HG02943 (cell line): ENCODE results near the gene MUC5AC.

Experiments
- ATAC-seq: cut with Tn5 transposase; IDR thresholded peaks from one replicate; pipeline ENCODE4 v1.9.1; 2021; ENCODE audit warnings: mild to moderate bottlenecking, low read depth, moderate library complexity; ENCODE audit not compliant: unreplicated experiment

The MUC5AC gene

DNA sequence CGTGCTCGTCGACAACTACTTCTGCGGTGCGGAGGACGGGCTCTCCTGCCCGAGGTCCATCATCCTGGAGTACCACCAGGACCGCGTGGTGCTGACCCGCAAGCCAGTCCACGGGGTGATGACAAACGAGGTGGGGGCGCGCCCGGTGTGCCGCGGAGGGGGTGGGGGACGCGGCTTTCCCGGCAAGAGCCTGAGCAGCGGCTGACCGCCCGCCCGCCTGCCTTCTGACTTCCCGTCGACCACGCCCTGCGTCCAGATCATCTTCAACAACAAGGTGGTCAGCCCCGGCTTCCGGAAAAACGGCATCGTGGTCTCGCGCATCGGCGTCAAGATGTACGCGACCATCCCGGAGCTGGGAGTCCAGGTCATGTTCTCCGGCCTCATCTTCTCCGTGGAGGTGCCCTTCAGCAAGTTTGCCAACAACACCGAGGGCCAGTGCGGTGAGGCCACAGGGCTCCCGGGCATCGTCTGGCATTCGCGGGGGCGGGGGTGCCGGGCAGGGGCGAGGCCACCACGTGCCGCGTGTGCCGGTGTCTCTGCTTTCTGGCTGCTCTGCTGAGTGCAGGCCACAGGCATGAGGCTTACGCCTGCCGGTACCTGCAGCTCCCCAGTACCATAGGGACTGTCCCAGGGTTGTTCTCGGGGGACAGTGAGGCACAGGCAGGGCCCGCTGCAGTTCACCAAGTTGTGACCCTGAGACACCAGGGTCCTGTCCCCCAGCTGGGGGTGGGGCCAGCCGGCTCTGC, 36.7 kb downstream of the MUC5AC start:
- ATAC-seq = no peak

DNA sequence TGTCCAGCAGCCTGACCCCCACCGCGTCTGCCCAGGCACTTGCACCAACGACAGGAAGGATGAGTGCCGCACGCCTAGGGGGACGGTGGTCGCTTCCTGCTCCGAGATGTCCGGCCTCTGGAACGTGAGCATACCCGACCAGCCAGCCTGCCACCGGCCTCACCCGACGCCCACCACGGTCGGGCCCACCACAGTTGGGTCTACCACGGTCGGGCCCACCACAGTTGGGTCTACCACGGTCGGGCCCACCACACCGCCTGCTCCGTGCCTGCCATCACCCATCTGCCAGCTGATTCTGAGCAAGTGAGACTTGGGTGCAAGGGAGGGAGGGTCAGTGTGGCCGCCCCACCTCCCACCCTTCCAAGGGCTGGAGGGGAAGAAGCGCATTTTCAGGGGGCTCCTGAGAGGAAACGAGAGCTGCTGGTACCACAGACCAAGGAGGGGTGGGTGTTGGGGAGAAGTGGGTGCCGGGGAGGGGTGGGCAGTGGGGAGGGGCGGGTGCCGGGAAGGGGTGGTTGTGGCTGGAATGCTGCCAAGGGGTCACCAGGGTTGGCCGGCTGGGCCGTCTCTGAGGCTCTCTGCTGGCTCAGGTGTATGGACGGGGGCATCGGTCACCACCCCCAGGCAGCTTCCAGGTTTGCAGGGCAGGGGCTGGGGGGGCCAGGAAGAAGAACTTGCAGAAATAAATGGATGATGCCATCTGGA, 37.4 kb downstream of the MUC5AC start:
- no peak for ATAC-seq

DNA sequence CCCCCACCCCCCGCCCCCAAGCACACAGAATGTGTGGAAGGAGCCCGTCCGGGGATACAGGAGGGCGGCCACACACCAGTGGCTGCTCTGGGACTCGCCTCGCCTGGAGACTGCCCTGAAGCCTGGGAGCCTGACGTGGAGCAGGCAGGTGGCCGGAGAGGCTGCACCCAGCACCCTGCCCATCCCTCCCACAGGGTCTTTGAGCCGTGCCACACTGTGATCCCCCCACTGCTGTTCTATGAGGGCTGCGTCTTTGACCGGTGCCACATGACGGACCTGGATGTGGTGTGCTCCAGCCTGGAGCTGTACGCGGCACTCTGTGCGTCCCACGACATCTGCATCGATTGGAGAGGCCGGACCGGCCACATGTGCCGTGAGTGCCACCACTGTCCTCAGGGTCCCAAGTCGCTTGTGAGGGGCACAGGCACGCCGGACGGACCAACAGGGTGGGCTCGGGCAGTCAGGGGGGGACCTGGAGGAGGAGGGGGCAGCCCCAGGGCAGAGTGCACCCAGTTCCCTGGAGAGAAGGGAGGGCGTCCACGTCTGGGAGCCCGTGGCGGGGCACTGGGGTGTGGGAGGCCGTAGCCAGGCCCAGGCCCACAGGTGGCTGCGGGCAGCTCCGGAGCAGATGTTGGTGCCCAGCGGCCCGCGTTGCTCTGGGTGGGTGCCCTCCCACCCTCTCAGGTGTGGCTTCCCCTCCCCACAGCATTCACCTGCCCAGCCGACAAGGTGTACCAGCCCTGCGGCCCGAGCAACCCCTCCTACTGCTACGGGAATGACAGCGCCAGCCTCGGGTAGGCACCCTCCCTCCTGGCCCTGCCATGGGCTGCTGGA, 38.1 kb downstream of the MUC5AC start:
- ATAC-seq = no peak

DNA sequence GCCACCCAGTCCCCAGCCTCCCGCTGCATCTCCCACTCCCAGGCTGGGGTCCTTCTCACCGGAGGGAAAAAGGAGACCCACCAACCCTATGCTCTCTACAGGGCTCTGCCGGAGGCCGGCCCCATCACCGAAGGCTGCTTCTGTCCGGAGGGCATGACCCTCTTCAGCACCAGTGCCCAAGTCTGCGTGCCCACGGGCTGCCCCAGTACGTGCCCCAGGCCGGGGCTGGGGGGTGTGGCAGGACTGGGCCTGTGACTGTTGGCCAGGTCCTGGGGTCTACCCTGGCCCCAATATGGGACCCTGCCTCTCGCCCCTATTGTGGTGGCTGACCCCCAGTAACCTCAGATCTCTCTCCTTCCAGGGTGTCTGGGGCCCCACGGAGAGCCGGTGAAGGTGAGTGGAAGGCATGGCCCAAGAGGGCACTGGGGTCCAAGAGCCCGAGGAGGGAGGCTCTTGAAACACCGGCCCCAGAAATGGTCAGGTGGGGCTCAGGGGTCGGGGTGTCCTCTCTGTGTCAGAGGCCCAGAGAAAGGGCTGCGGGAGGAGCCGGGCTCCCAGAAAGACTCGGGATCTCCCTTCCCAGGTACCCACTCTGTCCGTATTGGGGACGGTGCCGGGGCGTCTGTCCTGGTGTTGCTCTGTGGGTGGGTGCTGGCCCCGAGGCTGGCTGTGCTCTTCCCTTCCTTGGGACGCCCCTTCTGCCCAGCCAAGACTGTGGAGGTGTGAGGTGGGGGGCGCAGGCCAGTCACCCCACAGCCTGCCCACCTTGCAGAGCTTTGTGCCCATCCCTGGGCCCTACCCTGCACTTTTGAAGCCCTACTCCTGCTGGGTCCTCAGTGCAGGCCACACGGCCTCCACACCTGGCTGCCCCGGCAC, 39.0 kb downstream of the MUC5AC start:
- ATAC-seq = no peak

DNA sequence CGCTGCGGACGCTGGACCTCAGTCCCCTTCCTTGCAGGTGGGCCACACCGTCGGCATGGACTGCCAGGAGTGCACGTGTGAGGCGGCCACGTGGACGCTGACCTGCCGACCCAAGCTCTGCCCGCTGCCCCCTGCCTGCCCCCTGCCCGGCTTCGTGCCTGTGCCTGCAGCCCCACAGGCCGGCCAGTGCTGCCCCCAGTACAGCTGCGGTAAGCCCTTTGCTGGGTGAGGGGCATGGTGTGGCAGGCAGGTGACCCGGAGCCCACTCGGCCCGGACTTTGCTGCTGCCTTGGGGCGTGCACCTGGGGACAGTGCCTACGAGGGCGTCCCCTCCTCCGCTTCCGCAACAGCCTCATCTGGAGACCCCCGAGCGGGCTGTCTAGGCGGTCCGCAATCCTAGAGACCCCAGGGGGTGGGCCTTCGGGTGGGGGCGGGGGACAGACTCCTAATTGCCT, 39.7 kb downstream of the MUC5AC start:
- no peak for ATAC-seq

DNA sequence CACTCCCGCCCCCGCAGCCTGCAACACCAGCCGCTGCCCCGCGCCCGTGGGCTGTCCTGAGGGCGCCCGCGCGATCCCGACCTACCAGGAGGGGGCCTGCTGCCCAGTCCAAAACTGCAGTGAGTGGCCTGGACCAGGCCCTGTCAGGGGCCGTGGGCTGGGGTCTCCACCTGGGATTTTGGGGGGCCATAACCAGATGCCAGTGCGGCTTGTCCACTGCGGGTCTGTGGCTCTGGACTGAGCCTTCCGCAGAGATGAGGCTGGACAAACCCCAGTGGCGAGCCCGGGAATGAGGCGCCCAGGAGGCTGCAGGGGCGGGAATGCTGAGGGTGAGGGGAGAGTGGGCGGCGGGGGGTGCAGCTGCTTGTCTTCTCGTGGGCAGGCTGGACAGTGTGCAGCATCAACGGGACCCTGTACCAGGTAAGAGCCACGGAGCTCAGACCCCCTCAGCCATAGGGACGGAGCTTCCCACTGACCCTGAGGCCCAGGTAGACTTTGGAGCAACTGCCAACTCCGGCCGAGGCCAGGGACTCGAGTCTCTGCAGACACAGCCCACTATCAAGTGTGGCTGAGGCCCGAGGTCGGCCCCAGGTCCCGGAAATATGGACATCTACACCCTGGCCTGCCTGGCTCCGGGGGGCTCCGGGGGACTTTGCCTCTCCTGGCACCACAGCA, 40.3 kb downstream of the MUC5AC start:
- ATAC-seq = no peak

DNA sequence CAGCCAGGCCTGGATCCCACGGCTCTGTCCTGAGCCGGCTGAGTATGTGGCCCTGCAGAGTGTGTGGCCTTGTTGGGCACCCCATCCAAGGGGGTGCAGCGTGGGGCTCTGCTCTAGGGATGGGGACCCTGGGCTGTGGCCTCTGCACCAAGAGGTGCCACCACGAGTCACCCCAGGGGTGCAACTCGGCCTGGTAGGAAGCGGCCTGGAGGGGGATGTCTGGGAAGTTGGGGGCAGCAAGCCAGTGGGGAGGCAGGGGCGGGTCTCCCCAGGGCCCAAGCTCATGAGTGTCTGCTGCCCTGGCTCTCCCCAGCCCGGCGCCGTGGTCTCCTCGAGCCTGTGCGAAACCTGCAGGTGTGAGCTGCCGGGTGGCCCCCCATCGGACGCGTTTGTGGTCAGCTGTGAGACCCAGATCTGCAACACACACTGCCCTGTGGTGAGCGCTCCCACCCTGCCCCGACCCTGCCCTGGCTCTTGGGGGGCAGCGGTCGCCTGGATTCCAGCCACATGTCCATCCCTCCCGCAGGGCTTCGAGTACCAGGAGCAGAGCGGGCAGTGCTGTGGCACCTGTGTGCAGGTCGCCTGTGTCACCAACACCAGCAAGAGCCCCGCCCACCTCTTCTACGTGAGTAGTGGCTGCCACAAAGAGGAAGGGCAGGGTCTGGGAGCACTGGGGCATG, 40.9 kb downstream of the MUC5AC start:
- ATAC-seq = no peak

DNA sequence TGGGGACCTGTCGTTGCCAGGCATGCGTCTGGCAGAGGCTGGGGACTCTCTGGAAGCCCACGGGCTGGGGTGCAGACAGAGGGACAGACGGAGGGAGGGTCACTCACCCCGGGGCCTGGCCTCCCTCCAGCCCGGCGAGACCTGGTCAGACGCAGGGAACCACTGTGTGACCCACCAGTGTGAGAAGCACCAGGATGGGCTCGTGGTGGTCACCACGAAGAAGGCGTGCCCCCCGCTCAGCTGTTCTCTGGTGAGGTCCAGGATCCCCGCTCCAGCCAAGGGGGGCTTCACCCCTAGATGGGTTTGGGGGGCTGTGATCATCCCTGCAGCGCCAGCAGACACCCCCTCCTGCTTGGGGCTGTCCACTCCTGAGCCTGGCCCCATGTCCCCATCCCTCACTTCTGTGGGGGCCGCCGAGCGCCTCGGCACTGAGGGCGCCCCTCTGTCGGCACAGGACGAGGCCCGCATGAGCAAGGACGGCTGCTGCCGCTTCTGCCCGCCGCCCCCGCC, 41.5 kb downstream of the MUC5AC start:
- no peak for ATAC-seq

DNA sequence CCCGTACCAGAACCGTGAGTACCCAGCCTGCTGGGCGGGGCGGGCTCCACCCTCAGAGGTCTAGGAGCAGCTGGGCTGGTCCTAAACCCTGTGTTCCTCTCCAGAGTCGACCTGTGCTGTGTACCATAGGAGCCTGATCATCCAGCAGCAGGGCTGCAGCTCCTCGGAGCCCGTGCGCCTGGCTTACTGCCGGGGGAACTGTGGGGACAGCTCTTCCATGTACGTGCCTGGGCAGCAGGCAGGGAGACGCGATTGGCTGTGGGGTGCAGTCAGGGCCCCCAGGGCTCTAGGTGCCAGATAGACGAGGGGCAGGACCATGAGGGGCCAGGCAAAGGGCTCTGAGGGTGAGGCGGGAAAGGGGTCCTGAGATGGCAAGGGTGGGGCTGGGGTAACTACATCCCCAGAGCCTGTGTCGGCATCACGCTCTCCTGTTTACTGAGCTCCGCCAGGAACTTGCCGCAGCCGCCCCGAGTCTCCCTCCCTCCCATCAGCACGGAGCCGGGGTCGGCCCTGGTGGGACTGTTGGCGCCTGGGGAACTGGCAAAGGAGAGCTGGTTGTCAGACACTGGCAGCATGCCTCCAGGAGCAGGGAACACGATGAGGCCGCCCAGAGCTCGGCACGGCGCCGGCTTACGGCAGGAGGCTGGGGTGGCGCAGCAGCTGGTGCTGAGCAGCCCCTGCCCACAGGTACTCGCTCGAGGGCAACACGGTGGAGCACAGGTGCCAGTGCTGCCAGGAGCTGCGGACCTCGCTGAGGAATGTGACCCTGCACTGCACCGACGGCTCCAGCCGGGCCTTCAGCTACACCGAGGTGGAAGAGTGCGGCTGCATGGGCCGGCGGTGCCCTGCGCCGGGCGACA, 42.2 kb downstream of the MUC5AC start:
- ATAC-seq = no peak

DNA sequence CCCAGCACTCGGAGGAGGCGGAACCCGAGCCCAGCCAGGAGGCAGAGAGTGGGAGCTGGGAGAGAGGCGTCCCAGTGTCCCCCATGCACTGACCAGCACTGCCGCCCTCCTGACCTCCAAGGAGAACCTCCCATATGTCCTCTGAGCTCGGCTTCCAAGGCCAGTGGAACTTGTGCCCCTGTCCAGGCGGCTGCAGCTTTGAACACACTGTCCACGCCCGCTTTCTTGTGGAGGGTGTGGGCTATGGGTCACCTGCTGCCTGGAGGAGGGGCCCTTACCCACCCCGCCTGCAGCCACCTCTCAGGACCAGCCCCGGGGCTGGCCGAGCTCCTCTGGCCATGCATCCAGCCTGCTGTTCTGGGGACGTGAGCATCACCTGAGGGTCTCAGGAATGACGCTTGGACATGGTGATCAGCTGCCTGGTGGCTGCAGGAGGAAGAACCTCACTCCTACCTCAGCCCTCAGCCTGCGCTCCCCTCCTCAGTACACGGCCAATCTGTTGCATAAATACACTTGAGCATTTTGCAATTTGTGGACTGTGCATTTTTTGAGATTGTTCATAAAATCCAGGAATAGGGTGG, 42.9 kb downstream of the MUC5AC start:
- no peak for ATAC-seq

DNA sequence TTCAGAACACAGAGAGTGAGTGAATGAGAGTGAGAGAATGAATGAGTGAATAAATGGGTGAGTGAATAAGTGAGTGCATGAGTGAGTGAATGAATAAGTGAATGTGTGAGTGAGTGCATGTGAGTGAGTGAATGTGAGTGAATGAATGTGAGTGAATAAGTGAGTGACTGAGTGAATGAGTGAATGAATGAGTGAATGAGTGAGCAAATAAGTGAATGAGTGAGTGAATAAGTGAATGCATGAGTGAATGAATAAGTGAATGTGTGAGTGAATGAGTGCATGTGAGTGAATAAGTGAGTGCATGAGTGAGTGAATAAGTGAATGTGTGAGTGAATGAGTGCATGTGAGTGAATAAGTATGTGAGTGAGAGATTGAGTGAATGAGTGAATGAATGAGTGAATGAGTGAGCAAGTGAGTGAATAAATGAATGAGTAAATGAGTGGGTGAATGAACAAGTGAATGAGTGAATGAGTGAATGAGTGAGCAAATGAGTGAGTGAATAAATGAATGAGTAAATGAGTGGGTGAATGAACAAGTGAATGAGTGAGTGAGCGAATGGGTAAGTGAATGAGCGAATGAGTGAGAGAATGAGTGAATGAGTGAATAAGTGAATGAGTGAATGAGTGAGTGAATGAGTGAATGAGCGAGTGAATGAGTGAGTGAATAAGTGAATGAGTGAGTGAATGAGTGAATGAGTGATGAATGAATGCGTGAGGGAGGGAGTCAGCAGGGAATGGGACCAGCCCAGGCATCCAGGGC, 43.8 kb downstream of the MUC5AC start:
- ATAC-seq = no peak

DNA sequence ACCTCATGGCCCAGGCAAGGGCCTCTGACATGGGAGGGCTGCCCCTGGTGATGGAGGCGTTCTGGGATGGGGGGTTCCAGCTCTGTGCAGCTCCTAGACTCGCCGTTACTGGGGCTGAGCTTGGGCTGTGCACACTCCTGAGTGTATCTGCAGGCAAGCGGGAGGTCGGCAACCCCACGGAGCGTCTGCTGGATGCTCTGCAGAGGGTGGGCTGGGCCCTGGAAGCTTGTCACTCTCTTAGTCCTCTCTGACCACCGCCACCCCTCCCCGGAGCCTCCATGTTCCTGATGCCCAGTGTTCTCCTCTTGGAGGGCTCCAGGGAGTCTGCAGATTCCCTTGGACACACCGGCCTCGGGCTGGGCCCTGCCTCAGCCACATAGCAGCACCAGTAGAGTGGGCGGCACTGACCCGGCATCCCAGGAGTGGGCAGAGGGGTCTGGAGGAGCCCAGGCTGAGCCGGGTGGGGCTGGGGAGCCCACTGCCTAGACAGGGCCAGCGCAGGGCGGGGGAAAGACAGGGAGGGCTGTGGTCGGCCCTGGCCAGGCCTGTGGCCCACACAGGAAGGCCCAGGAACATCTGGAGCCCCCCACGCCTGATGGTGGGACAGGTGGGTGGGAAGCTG, 44.5 kb downstream of the MUC5AC start:
- ATAC-seq = no peak

DNA sequence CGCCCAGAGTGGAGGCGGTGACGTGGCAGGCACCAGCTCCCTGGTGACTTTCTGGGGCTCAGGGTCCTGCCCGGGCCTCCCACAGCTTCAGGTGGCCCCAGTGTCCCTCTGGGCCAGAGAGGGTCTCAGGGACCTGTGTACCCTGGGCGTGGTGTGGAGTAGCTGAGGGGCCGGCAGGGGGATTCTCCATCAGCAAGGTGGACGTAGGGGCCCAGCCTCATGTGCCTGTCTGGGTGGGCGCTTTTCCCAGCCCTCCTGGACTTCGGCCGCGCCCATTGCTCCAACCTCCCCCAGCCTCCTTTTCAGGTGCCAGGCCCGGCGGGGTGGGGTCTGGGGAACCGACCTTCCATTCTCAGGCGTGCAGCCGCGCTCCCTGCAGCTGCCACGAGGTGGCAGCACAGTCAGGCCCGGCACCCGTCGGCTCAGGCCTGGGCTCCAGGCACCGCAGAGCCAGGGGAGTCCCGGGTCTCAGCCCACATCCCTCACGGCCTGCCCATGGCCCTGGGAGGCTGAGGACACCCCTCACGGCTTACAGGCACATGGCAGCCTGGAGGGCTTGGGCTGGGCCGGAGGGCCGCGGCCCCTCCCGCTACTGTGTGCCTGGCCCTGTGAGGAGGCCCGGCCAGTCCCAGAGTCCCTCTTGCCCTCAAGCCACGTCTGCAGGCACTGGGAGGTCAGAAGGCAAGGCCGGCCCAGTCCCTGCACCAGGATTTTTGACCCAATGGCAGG, 45.2 kb downstream of the MUC5AC start:
- ATAC-seq = no peak

DNA sequence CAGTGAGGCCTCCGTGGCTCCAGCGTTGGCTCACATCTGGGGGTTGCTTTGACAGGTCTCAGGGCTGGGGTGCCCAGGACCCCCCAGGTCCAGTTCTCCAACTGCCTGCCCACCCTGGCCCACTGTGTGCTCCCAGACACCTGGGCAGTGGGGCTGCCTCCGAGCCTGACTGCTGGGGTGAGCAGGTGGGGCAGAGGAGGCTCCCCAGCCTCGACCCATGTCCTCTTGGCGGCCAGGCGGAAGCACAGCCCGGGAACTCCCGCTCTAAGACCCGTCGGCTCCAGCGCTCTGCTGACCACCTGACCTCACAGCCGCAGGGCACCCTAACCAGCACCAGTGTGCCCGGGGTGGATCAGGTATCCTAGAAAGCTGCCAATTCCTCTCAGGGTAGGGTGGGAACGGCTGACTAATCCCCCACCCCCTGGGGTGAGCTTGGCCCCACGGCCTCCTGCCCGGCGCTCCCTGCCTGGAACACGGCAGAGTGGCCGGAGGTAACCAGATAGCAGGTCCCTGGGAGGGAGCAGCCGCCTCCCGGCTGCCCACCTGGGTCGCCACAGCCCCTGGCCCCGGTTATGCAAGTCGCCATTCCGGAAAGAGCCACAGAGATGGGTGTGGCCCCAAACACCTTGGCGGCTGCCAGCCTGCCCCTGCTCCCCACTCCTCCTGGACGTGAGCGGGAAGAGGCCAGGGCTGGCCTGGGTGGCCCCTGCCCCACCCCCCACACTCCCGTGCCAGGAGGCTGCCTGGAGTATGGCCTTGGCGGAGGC, 45.9 kb downstream of the MUC5AC start:
- no peak for ATAC-seq
